CD4-positive, alpha-beta T cell treated with Interleukin-17A for 1 hour (primary cell): ENCODE results near the gene CIDEA.

Experiments used
- DNase-seq: peaks from one replicate; pipeline ENCODE4 v3.0.0-alpha.2; 2020

CIDEA gene

DNA sequence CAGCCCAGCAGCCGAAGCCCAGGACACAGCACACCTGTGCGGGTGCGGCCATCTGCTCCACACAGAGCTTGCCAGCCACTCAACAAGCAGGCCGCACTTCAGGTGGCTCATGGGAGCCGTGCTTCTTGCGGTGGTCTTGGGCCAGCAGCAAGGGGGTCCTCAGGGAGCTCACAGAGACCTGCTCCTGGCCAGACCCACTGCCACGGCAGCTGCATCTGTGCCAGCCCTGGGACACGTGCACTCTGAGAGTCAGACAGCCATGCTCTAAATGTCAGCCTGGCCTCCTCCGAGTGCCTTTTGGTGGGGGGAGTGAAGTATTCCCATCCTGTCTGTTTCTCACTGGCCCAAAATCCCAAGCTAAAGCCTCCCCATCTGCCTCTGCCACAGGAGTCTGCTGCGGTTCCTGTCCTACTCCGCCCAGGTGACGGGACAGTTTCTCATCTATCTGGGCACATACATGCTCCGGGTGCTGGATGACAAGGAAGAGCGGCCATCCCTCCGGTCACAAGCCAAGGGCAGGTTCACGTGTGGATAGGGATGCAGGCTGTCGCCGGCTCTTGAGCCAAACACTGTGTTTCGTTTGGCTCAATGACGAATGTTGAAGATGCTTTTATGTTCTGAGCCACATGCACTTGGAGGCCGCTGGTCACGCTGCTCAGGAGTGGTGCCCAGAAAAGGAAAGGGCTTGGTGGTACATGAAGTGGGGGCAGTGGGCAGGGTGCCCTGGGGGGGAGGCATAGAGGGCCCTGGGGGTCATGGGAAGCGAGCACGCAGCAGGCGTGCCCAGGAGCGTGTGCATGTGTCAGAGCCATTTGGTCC lies 22.8 kb downstream of the CIDEA start:
- DNase-seq, result no peak

DNA sequence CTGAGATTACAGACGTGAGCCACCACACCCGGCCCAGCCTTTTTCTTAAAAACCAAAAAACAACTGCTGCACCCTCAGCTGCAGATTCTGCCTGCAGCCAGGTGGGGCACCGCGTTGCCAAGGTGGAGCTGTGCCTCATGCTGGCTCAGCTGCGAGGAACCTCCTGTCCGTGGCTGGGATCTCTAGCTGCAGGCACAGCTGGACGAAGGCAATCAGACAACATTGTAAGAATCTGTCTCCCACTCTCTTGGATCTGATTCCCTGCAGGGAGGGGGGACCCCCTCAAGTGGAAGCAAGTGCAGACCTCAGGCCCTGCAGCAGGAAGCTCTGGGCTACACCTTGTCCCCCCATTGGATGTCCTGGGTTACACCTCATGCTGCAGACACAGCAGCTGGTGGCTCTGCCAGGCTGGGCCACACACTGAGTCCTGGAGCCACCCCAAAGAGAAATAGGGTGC lies 24.1 kb downstream of the CIDEA start:
- DNase-seq, result no peak

DNA sequence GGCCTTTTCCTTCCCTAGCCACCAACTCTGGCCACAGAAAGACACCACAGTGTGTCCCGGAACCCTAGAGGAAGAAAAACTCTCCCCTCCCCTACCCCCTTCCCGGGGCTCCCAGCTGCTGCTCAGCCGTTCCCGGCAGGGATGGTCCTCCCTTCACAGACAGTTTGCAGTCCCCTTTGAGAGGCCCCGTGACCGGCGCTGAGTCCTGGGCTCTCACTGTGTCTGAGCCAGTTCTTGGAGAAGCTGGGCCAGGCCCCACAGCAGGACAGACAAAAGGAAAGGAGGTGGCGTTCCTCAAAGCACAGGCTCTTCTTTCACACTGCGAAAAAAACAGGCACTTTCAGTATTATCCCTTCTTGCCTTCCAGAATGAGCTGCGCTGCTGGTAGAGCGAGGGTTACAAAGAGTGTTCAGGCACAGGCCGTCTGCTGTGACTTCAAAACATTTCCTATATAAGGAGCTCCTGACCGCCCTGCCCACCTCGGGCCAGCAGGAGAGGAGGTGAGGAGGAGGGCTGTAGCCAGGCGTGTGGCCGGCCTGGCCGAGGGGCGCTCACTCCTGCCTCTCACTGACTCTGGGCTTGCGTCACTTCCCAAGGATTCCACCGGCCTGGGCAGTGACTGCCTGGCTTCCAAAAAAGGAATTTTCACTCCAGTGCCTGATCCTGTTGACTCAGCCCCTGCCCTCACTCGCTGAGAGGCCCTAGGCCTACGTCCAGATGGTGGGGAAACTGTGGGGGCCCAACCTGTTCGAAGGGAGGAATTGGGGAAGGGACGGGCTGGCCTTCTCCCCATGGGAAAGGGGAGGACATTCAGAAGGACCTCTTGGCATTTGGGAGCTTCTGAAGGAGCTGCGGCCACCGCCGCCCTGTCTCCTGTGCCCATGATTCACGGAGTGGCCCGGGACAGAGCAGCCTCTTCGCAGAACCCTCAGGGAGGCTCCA lies 24.9 kb downstream of the CIDEA start:
- no peak for DNase-seq

DNA sequence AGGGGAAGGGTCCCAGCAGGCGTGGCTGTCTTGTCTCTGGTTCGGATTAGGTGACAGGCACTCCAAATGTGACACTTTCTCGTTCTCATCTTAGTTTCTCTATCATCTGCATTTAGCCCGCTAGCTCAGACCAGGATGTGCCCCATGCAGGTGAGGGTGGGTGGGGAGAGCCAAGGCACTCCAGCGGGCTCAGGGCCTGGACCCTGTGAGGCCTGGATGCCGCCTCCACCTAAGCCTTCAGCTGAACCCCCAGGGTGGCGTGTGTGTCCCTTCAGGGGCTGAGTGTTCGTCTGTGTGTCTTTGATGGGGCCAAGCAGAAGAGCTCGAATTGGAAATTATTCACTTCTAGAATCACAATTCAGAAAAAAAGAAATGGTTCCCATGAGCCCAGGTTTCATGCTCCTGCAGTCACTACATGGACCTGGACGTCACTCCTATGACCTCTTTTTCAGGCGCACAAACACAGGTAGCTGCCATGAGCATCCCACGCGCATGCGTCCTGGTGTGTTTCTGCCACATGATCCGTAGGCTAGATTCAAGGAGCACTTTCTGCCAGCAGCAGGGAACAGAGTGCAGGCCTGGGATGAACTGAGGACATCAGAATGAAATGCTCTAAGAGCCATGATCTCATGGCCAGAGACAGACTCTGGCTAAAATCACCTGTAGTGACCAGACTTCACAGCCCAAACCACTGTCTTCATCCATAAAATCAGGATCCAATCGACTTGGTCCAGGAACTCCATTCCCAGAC lies 25.8 kb downstream of the CIDEA start:
- no peak for DNase-seq

DNA sequence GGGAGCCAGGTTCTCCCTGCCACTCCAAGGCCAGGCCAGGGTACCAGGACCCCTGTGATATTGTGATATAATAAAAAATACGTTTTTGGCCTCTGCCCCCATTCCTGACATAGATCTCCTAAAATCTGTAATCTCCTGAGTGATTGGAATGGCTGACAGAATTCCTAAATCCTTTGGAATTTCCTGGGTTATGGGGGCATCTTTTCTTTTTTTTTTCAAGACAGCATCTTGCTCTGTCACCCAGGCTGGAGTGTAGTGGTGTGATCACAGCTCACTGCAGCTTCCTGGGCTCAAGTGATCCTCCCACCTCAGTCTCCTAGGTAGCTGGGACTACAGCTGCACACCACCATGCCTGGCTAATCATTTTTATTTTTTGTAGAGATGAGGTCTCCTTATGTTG lies 27.7 kb downstream of the CIDEA start:
- DNase-seq, result no peak

DNA sequence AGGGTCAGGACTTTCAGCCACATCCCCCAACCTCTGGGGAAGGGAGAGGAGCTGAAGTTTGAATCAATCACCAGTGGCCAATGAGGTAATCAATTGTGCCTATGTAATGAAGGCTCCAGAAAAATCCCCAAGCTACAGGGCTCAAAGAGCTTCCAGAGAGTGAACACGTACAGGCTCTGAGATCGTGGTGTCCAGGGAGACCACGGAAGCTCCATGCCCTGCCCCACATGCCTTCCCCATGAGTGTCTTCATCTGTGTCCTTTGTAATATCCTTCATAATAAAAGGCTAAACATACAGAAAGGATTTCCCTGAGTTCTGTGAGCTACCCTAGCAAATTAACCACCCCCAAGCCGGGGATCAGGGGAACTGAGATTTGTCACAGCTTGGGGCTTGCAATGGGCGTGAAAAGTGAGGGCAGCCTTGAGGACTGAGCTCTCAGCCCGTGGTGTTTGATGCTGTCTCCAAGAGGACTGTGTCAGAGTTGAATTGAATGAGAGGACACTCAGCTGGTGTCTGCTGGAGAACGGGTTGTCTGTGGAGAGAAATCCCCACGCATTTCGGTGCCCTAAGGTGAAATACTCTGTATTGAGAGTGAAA lies 28.4 kb downstream of the CIDEA start:
- DNase-seq, result no peak

DNA sequence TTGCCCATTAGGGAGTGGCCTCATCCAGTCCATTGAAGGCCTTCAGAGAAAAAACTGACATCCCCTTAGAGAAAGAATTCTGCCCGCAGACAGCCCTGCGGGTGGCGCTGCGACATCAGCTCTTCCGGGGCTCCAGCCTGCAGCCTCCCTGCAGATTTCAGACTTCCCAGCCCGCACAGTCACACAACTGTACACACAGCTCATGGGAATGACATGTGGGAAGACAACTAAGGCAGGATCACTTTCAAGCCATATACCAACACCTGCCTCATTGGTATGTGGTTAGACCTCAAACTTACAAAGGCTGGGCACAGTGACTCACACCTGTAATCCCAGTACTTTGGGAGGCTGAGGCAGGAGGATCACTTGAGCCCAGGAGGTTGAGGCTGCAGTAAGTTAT lies 29.1 kb downstream of the CIDEA start:
- no peak for DNase-seq

DNA sequence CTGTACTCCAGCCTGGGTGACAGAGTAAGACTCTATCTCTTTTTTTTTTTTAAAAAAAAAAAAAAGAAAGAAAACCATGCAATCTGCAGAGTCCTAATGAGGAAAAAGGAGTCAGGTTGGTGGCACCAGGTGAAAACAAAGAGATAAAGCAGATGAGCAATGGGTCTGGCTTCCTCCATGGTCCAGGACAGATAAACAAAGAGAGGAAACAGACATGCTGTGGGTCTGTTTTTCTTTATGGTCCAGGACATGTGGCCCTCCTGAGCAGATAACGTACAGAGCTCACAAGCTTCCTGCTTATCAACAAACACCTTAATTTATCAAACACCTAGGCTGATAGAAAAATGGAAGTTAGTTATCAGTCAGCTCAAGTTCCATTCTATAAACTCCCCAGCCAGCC lies 29.5 kb downstream of the CIDEA start:
- DNase-seq, result no peak

DNA sequence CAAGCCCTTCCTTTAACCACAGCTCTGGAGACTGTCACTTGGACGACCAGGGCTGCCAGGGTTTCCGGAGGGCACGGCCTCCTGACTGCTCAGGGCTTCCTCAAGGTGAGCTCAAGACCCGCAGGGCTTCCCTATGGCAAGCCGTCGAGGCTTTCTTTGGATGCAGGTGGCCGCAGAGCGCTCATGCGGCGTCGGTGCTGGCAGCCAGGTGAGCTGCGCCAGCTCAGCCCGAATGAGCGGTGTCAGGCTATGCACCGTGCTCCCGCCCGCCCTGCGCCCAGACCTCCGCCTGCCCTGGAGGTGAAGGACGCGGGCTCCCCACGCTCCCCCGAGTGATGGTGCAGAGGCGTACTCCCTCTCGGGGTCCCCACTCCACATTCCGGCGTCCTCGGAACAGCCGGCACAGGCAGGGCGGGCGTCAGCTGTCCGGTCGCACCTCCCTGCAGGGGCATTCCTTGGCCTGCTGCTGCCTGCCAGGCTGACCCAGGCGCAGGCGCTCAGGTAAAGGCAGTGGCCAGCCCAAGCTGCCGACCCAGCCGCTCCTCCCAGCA lies 33.0 kb downstream of the CIDEA start:
- DNase-seq, result no peak

DNA sequence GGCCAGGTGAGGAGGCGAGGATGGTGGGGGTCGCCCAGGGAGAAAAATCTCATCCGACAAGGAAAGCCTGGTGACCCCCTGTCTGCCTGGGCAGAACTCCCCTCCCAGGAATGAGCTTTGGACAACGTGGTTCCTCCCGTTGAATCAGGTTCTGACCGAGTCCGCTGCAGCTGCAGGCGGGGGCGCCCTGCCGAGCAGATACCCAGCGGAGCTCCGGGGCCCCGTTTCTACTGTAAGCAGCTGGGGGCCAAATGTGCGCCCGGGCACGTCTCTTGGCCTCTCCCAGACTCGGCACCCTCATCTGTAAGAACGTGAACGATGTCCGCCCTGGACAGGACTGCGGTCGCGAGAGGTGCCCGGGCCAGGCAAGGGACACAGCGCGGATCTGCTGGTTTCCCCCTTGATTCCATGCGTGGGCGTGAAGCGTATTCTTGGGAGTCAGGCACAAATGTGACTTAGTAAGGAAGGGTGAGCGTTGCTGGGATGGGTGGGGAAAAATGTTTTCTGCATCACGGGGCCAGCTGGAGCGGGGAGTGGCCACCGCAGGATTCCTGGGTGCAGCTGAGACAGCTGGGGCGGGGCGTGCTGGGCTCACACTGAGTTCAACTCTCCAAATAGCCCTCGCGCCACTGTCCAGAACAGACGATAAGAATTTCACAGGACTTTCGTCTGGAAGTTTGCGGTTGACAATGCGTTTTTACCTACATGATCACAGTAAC lies 33.7 kb downstream of the CIDEA start:
- DNase-seq, result no peak

DNA sequence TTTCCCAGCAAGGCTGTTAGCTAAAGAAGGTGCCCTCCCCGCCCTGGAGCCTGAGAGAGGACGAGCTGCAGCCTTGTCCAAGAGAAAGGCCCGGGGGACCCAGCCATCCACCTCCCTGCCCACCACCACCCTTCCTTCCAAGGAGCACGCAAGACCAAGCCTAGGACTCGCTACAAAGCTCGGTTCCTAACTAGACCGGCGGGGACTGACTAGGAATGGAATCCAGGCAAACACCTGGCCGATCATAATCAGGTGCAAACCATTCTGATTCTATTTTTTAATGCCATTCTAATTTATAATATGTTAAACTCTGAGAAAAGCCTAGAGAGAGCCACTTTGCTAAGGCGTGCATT lies 34.2 kb downstream of the CIDEA start:
- no peak for DNase-seq

DNA sequence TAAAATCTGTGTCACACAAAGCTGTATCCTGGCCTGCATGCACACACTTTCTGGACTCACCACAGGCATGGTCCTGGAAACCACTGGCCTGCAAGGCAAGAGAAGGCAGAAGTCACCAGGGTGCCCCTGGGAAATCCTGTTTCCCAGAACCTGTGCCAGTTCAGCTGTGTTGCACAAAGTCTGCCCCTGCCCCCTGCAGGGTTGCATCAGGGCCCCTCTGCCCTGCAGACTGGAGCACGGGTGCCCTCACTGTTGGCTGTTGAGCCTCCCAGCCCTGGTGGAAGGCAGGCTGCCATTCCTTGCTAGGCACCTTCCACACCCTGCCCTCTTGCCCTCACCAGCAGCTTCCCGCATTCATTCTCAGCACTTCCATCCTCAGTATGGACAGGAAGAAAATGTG lies 35.9 kb downstream of the CIDEA start:
- DNase-seq, result no peak

DNA sequence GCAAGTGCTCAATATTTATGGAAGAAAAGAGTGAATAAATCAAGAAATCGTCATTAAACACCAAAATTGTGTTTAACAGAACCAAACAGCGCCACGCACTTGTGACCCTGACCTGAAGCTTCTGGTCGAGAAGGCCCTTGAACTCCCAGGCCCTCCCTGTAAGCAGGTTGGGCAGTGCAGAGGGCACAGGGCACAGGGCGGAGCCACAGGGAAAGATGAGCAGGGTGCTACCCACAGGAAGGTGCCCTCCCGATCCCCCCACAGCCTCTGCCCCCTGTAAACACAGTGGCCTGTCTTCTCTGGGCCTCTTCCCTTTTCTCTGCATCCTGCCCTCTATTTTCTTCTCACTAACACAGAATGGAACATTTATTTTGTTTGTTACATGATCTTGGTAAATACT lies 37.0 kb downstream of the CIDEA start:
- DNase-seq, result no peak

DNA sequence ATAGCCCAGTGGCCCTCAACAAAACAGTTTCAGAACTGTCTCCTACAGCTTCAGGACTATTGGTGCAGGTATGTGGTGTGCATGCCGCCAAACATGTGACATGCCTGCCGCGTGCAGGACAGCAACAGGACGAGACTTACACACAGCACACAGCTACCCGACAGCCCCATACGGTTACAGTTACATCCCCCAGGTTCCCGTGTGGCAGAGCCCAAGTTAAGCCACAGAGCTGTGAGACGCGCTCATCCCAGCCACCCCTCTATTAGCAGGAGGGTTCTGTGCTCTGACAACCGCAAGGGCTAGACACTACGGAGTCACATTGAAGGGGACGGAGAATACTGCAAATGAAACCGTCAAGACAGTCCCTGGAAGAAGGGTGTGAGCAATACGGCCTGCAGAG lies 37.5 kb downstream of the CIDEA start:
- no peak for DNase-seq

DNA sequence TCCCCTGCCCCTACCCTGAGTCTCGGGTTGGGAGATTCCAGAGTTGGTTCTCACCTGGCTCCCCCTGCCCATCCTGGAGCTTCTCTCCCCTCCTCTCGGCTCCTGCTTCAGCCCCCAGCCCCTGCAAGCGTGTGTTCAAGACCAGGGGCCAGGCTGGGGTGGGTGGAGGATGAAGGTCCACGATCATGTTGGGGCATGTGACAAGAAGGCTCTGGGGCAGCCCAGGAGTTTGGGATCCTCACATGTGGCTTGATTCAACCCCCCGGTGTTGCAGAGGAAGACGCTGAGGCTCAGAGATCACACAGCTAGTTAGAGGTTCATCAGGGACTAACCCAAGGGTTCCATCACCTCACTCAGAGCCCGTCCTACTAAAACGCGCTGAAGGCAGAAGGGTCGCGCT lies 39.7 kb downstream of the CIDEA start:
- no peak for DNase-seq

DNA sequence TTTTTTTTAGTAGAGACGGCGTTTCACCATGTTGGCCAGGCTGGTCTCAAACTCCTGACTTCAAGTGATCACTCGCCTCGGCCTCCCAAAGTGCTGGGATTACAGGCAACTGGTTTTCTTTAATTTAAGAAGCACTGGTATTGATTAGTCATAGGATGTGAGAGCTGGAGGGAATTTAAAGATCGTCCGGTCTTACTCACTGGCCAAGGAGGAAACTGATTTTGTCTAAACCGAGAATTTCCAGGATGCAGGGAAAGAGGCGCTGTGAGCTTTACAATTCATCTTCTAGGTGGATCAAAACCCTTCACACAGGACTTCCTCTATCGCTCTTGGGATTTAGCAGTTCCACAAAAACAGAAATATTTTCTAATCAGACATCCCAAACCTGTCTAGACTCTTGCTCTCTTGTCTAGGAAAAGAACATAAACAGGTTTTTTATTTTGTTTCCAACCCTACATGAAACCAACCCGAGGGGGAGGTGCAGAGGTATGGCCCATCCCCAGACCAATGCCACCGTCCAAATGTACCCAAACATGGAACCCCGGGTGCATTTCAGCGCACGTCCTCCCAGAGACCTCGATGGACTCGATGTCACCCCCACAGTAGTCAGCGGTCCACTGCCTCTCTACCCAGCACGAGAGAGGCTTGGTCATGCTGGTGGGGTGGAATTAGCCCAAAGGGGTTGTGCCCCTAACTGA lies 41.4 kb downstream of the CIDEA start:
- no peak for DNase-seq

DNA sequence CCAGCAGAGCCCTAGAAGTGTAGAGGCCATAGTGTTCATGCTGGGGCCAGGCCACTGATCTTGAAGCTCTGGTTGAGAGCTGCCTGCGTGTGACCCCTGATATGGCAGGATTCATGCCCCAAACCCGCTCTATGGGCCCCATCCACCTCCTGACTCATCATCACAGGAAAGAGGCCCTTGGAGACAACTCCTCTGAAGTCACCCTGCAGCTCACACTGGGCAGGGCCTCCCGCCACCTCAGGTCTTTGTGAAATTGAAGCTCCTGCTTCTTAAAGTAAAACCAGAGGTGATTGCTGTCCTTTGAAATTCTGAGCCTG lies 41.9 kb downstream of the CIDEA start:
- DNase-seq, result no peak

DNA sequence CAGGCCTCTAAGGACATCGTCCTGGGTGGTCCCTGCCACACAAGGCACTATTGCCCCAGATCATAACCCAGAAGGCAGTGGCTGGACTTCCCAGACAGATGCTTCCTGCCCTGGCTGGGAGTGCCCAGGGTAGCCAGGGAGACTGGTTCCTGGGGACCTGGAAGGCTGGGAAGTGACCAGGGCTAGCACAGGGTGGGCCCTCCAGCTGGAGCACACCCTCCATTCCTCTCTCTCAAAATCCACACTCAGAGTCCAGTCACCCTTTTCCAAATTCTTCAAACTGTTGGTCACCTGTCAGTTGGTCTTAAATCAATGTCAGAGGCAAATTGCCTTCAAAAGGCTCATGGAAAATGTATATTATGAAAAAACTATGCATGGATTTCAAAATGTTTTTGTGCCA lies 42.3 kb downstream of the CIDEA start:
- no peak for DNase-seq

DNA sequence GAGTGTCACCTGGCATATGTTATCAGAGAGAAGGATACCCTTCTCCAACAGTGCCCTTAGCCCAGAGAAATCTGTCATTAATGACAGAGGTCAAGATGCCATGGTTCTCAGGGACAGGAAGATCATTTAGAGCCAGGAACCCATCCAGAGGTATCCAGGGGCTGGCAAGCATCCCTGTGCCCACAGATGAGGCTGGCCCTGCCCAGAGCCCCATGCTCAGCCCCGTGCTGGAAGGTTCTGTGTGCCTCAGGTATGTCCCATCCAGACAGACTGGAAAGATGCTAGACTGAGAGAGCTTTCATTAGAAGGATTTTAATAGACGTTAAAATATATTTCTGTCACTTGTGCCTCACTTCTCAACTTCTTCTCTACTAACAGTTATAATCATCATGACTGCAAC lies 45.7 kb downstream of the CIDEA start:
- no peak for DNase-seq

DNA sequence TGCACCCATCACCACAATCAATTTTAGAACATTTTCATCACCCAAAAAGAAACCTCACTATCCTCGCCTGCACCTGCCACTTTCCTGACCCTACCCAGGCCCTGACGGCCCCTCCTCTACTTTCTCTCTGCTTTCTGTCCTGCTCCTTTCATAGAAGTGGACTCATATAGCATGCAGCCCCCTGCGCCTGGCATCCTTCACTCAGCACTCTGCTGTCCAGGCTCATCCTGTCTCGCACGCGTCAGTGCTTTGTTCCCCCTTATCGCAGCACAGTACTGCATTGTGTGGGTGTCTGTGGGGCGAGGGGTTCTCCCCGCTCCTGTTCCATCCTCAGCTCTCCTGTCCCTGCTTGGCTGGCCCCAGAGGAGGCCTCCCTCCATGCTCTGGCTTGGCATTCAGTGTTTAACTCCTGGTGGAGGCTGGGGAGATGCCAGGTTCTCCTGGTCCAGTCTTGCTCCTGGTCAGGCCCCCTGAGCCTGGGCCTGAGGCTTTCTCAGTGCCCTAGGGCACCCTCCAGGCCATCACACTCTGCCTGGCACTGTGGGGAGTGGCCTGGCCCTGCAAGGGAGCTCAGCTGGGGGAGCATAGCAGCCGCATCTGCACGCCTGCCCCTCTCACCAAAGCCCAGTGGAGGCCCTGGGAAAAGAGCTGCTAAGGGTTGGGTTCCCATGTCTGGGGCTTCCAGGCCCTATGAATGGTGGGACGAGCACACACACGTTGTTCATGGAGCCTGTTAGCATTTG lies 47.3 kb downstream of the CIDEA start:
- DNase-seq, result no peak
